Measurements from ENCODE around the gene APOBEC4.

DNA sequence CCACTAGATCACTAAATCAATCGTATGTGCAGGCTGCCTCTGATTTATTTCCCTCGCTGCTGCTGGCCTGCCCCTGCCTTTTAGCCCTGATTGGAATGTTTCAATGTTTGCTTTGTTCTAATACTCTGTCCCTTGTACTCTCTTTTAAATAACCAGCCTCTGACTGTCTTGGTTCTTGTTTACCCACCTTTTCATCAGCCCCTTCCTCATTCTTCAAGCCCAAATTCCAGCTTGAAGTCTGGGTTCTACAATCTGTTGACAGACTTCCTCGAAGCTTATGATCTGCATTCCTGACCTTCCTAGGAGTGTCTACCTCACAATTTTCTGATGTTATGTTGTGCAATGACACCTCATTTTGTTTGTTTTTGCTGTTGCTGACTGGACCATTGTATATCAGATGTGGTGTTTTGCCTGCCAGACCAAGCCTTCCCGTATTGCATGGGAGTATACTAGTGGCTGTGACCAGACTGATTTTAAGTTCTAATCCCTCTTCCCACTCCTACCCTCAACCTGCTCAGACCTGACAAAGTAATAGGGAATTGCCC, 46.6 kb upstream of the APOBEC4 start:
- TF ChIP-seq, protein P1, sequence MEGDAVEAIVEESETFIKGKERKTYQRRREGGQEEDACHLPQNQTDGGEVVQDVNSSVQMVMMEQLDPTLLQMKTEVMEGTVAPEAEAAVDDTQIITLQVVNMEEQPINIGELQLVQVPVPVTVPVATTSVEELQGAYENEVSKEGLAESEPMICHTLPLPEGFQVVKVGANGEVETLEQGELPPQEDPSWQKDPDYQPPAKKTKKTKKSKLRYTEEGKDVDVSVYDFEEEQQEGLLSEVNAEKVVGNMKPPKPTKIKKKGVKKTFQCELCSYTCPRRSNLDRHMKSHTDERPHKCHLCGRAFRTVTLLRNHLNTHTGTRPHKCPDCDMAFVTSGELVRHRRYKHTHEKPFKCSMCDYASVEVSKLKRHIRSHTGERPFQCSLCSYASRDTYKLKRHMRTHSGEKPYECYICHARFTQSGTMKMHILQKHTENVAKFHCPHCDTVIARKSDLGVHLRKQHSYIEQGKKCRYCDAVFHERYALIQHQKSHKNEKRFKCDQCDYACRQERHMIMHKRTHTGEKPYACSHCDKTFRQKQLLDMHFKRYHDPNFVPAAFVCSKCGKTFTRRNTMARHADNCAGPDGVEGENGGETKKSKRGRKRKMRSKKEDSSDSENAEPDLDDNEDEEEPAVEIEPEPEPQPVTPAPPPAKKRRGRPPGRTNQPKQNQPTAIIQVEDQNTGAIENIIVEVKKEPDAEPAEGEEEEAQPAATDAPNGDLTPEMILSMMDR (IDR thresholded peaks at IDR 0.05): no peak
- no peak for TF ChIP-seq ZFX (IDR thresholded peaks at IDR 0.05; ENCODE audit: borderline replicate concordance)
